ENCODE results near the gene CCDC57.

- TF ChIP-seq, protein P1, sequence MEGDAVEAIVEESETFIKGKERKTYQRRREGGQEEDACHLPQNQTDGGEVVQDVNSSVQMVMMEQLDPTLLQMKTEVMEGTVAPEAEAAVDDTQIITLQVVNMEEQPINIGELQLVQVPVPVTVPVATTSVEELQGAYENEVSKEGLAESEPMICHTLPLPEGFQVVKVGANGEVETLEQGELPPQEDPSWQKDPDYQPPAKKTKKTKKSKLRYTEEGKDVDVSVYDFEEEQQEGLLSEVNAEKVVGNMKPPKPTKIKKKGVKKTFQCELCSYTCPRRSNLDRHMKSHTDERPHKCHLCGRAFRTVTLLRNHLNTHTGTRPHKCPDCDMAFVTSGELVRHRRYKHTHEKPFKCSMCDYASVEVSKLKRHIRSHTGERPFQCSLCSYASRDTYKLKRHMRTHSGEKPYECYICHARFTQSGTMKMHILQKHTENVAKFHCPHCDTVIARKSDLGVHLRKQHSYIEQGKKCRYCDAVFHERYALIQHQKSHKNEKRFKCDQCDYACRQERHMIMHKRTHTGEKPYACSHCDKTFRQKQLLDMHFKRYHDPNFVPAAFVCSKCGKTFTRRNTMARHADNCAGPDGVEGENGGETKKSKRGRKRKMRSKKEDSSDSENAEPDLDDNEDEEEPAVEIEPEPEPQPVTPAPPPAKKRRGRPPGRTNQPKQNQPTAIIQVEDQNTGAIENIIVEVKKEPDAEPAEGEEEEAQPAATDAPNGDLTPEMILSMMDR (conservative IDR thresholded peaks at IDR 0.05; ENCODE audit: low read depth, low read length) = no peak
- TF ChIP-seq EZH2phosphoT487 (IDR thresholded peaks at IDR 0.05; ENCODE audit: borderline replicate concordance, low read length) (no peak), EZH2 (IDR thresholded peaks at IDR 0.05; ENCODE audit: low read length, unreplicated experiment) (no peak)
These were observed 157.3 kb downstream of the CCDC57 start for GRCh38 chr17:82055023-82055964.
